GM21723 (cell line): Measurements from ENCODE around the gene FEN1.

Experiments
- ATAC-seq: cut with Tn5 transposase; IDR thresholded peaks from one replicate; pipeline ENCODE4 v1.9.1; 2021; ENCODE audit warnings: mild to moderate bottlenecking, moderate library complexity; ENCODE audit not compliant: unreplicated experiment

FEN1 gene

DNA sequence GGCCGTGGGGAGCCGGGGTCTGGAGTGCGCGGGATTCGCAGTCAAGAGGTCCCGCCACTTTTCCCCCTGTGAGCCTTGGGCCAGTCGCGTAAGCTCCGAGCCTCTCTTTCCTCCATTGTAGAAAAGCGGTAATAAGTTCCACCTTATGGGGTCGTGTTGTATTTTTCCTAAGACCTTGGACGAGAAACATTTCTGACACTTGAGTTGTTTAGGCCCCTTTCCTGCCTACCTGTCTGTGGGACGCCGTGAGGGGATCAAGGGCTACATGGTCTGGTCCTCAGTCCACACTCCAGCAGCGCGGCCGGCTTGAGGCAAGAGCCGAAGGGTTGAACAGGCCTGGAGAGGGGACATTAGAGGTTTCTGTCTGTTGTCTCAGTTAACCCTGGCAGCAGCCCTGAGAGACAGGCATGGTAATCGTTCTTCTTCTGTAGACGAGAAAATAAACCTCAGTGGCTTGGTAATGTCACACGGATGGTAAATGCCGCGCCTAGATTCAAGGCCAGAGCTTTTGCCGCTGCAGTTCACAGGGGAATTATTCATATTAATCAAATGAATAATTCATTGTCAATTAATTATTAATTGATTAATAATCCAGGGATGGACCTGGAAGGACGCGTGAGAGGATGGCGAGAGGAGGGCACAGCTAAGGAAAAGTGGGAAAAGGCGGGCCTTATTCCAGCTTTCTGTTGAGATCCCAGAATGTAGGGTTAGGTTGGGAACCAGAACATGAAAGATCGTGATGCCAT is 545 bp downstream of the FEN1 start:
- no peak for ATAC-seq

DNA sequence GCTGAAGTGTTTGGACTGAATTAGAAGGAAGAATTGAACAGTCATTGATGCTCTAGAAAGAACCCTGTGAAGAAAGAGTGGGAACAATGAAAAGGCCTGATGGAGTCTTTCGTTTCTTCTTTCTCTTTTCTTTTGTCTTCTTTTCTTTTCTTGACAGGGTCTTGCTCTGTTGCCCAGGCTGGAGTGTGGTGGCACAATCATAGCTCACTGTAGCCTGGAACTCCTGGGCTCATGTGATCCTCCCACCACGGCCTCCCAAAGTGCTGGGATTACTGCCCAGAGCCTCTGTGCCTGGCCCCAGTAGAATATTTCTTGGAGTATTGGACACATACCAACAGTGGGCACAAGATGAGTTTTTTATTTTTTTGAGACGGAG is 1.1 kb downstream of the FEN1 start:
- ATAC-seq, result no peak

DNA sequence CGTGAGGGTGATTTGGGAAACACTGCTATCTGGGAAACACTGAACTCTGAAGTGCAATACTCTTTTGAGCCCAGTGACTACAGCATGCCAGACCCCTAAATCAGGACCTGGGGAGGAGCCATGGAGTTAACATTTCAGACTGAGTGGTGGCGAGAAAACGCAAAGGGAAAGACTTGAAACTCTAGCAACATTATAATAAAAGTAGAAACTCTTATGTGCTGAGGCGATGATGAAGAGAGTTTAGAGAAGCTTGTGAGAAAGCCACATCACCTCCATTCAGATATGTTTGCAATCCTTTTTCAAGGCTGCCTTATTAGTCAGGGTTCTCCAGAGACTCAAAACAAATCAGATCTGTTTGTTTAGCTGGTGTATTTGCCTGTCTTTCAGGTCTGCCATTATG is 1.9 kb downstream of the FEN1 start:
- ATAC-seq, result no peak

DNA sequence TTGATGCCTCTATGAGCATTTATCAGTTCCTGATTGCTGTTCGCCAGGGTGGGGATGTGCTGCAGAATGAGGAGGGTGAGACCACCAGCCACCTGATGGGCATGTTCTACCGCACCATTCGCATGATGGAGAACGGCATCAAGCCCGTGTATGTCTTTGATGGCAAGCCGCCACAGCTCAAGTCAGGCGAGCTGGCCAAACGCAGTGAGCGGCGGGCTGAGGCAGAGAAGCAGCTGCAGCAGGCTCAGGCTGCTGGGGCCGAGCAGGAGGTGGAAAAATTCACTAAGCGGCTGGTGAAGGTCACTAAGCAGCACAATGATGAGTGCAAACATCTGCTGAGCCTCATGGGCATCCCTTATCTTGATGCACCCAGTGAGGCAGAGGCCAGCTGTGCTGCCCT is 2.7 kb downstream of the FEN1 start:
- no peak for ATAC-seq

DNA sequence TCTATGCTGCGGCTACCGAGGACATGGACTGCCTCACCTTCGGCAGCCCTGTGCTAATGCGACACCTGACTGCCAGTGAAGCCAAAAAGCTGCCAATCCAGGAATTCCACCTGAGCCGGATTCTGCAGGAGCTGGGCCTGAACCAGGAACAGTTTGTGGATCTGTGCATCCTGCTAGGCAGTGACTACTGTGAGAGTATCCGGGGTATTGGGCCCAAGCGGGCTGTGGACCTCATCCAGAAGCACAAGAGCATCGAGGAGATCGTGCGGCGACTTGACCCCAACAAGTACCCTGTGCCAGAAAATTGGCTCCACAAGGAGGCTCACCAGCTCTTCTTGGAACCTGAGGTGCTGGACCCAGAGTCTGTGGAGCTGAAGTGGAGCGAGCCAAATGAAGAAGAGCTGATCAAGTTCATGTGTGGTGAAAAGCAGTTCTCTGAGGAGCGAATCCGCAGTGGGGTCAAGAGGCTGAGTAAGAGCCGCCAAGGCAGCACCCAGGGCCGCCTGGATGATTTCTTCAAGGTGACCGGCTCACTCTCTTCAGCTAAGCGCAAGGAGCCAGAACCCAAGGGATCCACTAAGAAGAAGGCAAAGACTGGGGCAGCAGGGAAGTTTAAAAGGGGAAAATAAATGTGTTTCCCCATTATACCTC is 3.3 kb downstream of the FEN1 start:
- no peak for ATAC-seq

DNA sequence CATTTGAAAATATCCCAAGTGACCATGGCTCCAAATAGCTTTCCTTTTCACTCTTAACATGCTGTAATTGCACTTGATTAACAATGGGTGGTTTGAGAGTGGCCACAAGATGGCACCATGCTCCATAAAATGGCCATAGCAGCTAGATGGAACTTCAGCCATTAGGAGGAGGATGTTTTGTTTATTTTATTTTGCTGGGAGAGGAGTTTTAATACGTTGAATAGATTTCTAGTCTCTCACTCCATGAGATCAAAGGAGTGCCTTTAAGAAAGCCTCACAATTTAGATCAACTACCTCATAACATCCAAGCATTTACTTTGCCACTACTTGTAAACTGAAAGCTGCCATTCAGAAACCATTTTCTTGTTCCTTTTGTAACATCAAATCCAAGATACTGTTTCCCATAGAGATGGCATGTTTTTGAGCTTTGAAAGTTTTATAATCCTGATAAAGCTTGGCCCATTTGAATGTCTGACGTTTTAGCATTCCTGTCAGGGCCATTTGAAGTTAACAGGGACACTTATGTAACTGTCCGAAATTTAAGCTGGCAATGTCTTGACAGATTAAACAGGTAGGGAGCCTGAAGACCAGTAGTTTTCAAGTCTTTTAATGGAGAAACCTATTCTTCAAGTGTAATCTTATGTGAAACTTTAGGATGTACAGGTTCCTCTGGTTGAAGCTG is 4.7 kb downstream of the FEN1 start:
- no peak for ATAC-seq

DNA sequence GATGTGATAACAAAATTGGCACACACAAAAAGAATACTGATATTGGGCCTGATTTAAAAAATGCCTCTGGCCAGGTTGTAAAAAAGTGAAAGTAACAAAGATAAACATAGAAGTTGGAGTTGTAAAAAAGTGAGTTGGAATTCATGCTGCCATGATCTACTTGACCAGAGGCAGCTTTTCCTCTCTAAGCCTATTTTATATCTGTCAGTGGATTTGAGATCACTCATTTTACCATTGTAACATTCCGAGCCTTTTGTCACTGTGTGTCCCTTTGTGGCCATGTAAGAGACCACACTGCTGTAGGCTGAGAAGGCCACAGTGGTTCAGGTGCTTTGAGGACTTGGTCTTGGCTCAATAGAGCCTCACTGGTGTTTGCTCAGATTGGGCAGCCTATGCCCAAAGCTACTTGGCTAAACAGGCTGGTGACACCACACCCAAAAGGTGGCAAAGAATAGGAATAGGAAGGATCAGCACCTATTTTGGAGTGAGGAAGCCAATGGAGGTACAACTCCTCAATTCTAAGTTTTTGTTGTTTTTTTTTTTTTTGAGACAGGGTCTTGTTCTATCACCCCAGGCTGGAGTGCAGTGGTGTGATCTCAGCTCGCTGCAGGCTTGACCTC is 7.1 kb downstream of the FEN1 start:
- ATAC-seq, result no peak

DNA sequence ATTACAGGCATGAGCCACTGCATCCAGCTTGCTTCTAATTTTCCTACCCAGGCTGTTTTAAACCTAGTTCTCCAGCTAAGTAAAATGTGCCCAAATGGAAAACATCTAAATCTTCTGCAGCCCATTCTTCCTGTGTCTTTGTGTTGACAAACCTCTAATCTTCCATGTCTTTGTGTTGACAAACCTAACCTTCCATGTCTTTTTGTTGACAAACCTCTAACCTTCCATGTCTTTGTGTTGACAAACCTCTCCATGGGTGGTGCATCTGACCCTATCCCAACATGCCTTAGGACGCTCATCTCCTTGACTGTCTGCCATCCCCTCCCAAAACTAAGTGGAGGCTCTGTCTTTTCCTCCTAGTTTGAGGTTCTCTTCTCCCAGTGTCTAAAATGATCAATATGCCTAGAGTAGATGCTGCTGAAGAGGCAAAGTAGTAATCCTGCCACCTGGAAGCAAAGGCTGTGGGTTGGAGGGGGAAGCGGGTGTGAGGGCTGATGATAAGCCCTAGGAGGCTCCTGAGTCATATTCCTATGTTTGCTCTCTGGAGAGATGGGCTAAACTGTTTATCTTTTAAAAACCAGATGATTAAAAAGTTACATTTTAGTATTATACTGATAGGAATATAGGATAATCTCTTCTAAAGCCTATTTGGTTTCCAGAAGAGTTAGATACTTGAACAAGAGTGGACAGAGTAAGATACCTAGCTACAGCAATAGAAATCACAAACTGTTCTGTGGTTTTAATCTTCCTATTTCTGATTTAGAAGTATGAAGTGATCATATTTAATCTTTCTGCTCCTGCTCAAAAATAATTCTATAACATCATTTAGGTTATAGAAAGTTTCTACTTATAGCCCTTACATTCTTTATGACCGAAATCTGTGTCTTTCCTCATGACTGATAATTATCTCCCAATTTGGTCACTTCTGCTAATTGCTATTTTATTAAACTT is 7.9 kb downstream of the FEN1 start:
- no peak for ATAC-seq

DNA sequence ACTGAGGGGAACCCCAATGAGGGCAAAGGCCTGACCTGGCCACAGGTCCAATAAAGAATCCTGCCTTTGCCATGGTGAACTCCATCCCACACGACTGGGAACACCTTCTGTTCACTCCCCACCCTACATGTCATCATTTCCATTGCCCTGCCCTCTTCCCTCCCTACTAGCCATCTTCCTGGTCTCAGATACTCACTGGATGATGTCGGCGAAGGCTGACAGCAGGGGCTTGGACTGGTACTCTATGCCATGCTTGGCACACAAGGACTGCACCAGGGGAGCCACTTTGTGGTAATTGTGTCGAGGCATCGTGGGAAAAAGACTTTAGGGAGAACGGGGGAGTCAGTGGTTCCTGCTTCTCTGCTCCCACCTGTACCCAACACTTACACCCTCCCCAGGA is 9.9 kb downstream of the FEN1 start:
- no peak for ATAC-seq

DNA sequence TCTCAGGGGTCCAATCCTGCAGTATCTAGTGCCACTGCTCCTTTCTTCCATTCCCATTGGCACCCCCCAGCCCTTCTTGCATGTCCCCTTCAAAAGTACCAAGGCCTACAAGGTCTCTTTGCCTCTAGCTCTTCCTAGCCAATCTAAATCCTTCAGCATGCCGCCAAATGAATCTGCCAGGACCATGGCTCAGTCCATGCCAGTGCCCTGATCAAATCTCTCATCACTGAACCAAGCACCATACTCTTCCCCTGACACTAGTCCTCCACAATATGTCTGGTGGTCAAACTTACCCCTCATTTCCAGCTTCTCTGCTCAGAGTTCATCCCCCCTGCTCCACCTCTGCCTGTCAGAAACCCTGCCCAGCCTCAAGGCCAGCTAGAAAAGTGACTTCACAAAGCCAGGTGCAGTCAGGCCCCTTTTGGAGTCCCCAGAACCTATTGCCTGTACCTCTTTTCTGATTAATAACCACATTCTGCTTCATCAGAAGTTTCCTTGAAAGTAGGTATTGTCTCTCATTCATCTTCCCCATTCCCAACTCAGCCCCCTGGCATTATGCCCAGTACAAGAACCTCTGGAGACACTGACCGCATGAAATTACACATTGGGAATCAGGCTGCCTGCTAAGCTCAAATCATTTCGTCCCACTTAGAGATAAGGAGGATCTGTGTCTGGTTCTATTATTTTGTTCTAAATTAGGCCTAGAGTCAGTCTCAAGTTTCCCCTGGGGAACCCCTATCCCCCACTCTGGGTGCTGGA is 11.4 kb downstream of the FEN1 start:
- no peak for ATAC-seq

DNA sequence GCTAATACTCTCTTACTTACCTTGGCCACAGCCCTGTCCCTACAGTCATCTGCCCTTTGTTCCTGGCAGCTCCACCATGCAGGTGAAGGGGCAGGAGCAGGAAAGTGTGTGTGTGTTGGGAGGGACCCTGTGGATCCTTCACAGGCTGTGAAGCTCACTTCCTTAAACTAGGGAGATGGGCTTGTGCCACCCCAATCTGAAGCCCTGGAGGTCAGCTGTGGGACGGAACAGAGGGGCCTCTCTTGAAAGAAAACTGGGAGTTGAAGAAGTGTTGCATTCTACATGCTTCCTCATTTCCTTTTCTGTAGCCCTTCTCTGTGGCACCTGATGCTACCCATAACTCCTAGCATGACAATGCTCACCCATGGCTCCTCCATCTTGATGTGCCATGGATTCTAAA is 12.4 kb downstream of the FEN1 start:
- ATAC-seq, result no peak

DNA sequence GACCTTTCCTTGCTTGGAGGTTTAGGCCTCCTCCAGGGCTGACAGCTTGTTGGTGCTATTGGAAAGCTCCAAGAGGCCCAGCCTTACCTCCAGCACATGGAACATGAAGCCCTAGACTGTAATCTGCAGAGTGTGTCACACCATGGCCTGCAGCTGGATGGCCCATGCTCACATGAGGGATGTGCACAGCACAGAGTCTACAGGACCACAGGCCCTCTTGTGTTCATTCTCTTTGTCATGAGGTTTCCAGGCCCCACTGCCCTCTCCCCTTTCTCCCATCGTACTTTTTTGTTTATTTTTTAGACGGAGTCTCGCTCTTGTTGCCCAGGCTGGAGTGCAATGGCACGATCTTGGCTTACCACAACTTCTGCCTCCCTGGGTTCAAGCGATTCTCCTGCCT is 14.1 kb downstream of the FEN1 start:
- no peak for ATAC-seq

DNA sequence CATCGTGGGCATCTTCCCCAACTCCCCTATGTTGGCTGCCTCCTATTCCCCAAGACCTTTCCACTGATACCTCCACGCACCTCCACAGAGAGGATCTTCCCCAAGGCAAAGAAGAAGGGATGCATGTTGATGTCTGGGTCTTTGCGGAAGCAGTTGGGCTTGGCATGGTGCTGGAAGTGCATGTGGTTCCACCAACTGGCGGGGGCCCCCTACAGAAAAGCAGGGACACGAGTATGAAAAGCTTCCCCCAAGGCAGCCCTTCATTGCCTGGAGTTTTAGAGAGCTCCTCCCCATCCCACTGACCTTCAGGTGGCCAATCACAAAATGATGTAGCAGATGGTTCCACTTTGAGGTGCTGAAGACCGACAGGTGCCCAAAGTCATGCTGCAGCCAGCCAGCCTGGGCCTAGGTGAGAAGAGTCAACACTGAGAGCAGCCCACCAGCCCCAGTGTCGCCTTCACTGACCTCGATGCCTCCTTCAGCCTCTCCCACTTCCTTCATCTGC is 18.0 kb downstream of the FEN1 start:
- ATAC-seq, result no peak

DNA sequence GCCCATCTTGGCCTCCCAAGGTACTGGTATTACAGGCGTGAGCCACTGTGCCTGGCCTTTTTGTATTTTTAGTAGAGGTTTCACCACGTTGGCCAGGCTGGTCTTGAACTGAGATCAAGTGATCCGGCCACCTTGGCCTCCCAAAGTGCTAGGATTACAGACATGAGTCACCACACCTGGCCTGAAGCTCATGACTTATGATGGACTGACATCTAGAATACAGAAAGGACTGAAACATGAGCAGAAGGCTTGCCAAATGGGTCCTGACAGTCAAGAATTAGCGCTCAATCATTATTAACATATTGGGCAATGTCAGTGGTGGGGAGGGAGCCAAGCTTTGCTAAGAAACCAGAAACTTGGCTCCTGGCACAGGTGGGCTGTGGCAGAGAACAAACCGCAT is 19.1 kb downstream of the FEN1 start:
- no peak for ATAC-seq

DNA sequence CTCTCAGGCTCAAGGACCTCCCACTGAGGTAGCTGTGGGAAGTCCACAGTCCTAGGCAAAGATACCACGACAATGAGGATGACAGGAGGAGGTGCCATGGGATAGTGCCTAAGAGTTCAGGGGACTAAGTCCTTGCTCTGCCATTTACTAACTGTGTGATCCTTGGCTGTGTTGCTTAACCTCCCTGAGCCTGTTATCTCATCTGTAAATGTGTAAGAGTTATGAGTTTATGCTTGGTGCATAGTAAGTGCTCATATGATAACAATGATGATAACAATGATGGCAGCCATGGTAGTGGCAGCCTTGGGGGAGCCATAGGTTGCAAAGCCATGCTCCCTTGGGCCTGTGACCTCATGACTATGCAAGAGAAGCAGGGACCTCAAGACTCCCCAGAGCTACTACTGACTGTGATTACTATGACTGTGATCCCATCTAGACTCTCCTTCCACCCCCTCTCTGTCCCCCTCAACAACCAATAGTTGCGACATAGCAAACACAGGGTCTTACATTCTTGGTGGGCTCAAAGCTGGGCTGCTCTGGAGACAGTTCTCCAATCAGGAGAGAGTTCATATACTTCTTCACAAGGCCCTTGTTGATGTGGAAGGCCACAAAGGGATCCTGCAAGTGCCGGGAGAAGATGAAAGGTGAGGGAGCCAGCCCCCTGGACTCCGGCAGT is 20.2 kb downstream of the FEN1 start:
- ATAC-seq, result no peak

DNA sequence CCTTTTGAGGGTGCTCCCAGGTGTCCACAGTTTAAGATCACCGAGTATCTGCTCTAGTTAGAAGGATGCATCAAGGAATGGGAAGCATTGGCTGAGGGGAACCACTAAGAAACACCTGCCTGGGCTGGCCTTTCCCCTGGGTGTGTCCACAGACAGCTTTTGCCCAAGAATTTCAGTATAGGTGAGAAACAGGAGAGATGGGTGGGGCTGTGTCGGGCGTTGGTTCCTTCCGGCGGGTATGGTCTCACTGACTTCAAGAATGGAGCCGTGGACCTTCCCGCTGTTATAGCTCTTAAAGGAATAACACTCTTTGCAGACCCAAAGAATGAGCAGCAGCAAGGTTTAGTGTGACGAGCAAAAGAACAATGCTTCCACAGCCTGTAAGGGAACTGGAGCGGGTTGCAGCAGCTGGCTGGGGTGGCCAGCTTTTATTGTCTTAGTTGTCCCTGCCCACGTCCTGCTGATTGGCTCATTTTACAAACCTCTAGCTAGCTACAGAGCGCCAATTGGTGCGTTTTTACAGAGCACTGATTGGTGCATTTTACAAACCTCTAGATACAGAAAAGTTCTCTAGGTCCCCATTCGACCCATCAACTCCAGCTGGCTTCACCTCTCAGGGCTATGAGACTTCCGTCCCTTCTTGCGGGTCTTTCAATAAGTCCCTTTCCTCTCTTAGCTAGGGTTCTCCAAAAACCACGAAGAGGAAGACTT is 21.7 kb downstream of the FEN1 start:
- ATAC-seq, result no peak

DNA sequence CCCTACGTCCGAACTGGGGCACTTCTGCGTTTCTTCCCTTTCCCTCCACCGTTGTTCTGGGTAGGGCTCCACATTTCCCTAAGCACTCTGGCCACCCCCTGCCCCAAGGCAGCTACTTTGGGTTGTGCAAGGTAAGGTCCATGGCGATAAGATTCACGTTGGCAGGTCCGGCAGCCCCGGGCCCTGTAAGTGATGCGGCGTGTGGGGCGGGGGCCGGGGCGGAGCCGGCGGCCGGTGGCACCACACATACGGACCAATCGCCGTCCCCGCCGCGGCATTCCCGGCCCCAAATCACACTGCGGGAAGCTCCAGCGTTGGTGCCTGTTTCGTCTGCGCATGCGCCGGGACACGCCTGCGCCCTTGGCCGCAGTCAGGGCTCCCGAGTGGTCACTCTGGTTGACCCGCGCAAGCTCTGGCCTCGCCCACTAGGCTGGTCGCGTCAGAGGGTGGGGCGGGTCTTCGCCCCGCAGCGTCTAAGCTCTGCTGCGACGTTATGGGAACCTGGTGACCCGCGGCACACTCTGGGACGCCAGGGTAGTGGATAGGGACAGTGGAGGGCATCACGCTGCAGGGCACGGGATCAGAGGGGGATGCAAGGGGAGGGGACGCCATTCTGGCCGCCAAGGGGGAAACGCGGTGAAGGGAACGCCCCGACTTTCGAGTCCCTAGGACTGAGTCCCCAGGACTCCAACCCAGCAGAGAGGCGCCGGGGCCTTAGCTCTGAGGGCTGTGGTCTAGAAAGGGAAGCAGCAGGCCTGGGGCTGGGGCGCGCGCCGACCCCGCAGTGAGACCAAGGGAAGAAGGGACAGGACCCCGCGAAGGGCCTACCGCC is 22.5 kb downstream of the FEN1 start:
- peak; percentile 54 for ATAC-seq
